ENCODE data around the gene MC3R. TPM values are rescaled to one million over a fixed set of nuclear protein-coding genes. Genes with fewer than 3 reads are reported as not detected.

MC3R gene
- total RNA-seq, 1 experiment from 2014 or later = not detected

- in situ Hi-C loops (cut with HindIII; ENCODE audit: low pct_unique_long_range_greater_than_20kb, low sequenced_read_pairs) = no loop called here
- DNase-seq (ENCODE audit: low read depth, low spot score) = no peak
Measured at GRCh38 chr20:56237335-56237734, 11.2 kb upstream of the MC3R start.

- DNase-seq (ENCODE audit: low read depth, low spot score) = no peak
- in situ Hi-C loops (cut with HindIII; ENCODE audit: low pct_unique_long_range_greater_than_20kb, low sequenced_read_pairs) = no loop called here
Measured at GRCh38 chr20:56244259-56244658, 4.3 kb upstream of the MC3R start.

- peak; percentile 38 for DNase-seq (ENCODE audit: low read depth, low spot score)
- in situ Hi-C loops (cut with HindIII; ENCODE audit: low pct_unique_long_range_greater_than_20kb, low sequenced_read_pairs) = no loop called here
Measured at GRCh38 chr20:56245761-56246160, 2.8 kb upstream of the MC3R start.

GRCh38 chr20:56249244-56249955 lies 868 bp downstream of the MC3R start:
- peak; percentile 56 for DNase-seq (ENCODE audit: low read depth, low spot score)
- in situ Hi-C loops (cut with HindIII; ENCODE audit: low pct_unique_long_range_greater_than_20kb, low sequenced_read_pairs) = no loop called here

- in situ Hi-C loops (cut with HindIII; ENCODE audit: low pct_unique_long_range_greater_than_20kb, low sequenced_read_pairs) = no loop called here
- peak; percentile 46 for DNase-seq (ENCODE audit: low read depth, low spot score)
Measured at GRCh38 chr20:56249956-56250355, 1.4 kb downstream of the MC3R start.

- in situ Hi-C loops (cut with HindIII; ENCODE audit: low pct_unique_long_range_greater_than_20kb, low sequenced_read_pairs) = no loop called here
- no peak for DNase-seq (ENCODE audit: low read depth, low spot score)
Measured at GRCh38 chr20:56257604-56258003, 9.1 kb downstream of the MC3R start.

GRCh38 chr20:56259948-56260347 lies 11.4 kb downstream of the MC3R start:
- in situ Hi-C loops (cut with HindIII; ENCODE audit: low pct_unique_long_range_greater_than_20kb, low sequenced_read_pairs) = no loop called here
- no peak for DNase-seq (ENCODE audit: low read depth, low spot score)

- DNase-seq (ENCODE audit: low read depth, low spot score) = peak; percentile 62
- in situ Hi-C loops (cut with HindIII; ENCODE audit: low pct_unique_long_range_greater_than_20kb, low sequenced_read_pairs) = no loop called here
Measured at GRCh38 chr20:56268536-56268935, 20.0 kb downstream of the MC3R start.

- no peak for DNase-seq (ENCODE audit: low read depth, low spot score)
- in situ Hi-C loops (cut with HindIII; ENCODE audit: low pct_unique_long_range_greater_than_20kb, low sequenced_read_pairs) = no loop called here
Measured at GRCh38 chr20:56271974-56272373, 23.4 kb downstream of the MC3R start.

GRCh38 chr20:56273491-56273890 lies 25.0 kb downstream of the MC3R start:
- in situ Hi-C loops (cut with HindIII; ENCODE audit: low pct_unique_long_range_greater_than_20kb, low sequenced_read_pairs) = no loop called here
- peak; percentile 73 for DNase-seq (ENCODE audit: low read depth, low spot score)

GRCh38 chr20:56274156-56274555 lies 25.6 kb downstream of the MC3R start:
- DNase-seq (ENCODE audit: low read depth, low spot score) = peak; percentile 84
- in situ Hi-C loops (cut with HindIII; ENCODE audit: low pct_unique_long_range_greater_than_20kb, low sequenced_read_pairs) = no loop called here

GRCh38 chr20:56278196-56278595 lies 29.7 kb downstream of the MC3R start:
- in situ Hi-C loops (cut with HindIII; ENCODE audit: low pct_unique_long_range_greater_than_20kb, low sequenced_read_pairs) = no loop called here

GRCh38 chr20:56285496-56285895 lies 37.0 kb downstream of the MC3R start:
- DNase-seq (ENCODE audit: low read depth, low spot score) = no peak
- in situ Hi-C loops (cut with HindIII; ENCODE audit: low pct_unique_long_range_greater_than_20kb, low sequenced_read_pairs) = no loop called here

More at GRCh38 chr20:56278196-56278595, 29.7 kb downstream of the MC3R start:
- DNase-seq (ENCODE audit: low read depth, low spot score) = no peak

GRCh38 chr20:56289652-56290051 lies 41.1 kb downstream of the MC3R start:
- in situ Hi-C loops (cut with HindIII; ENCODE audit: low pct_unique_long_range_greater_than_20kb, low sequenced_read_pairs) = no loop called here
- DNase-seq (ENCODE audit: low read depth, low spot score) = no peak

- in situ Hi-C loops (cut with HindIII; ENCODE audit: low pct_unique_long_range_greater_than_20kb, low sequenced_read_pairs) = no loop called here
Measured at GRCh38 chr20:56299362-56299761, 50.8 kb downstream of the MC3R start.

More at GRCh38 chr20:56299362-56299761, 50.8 kb downstream of the MC3R start:
- DNase-seq (ENCODE audit: low read depth, low spot score) = peak; percentile 17

Small RNA genes within 50 kb of the gene (small RNA-seq; reads per million reads assigned to genes)
- gene RNA5SP487 = 0 to 0.29 reads per million in 2 experiments

Other genes with a start within 250 kb of the MC3R start
- not detected in 2 replicates for gene CBLN4, start 243.2 kb upstream of the MC3R start, total RNA-seq (2014; rRNA removed; shearing (Covaris generic))
- gene FAM210B, start 110.2 kb downstream of the MC3R start, total RNA-seq (2014; rRNA removed; shearing (Covaris generic)) = 186 and 201 TPM in 2 replicates
- gene AURKA, start 143.5 kb downstream of the MC3R start, total RNA-seq (2014; rRNA removed; shearing (Covaris generic)) = 65.1 and 68.5 TPM in 2 replicates
- gene CSTF1, start 143.9 kb downstream of the MC3R start, total RNA-seq (2014; rRNA removed; shearing (Covaris generic)) = 77.4 and 79.6 TPM in 2 replicates
- gene CASS4, start 163.5 kb downstream of the MC3R start, total RNA-seq (2014; rRNA removed; shearing (Covaris generic)) = not detected in 2 replicates
- 118 and 130 TPM in 2 replicates for gene RTF2, start 219.9 kb downstream of the MC3R start, total RNA-seq (2014; rRNA removed; shearing (Covaris generic))